Astrocyte of the spinal cord (primary cell): Measurements from ENCODE around the gene EYA3.

ENCODE experiments used
- DNase-seq: peaks from one replicate; pipeline ENCODE4 v3.0.0; 2011; ENCODE audit warnings: low read depth, low spot score
- H3K4me3 ChIP-seq: 2 replicates; pipeline ENCODE4 v1.5.1; 2011; ENCODE audit warnings: low read depth, mild to moderate bottlenecking, low read length, moderate library complexity
- in situ Hi-C: cut with HindIII; loops from 2 replicates; pipeline ENCODE4 v1.10.0; 2017; ENCODE audit warnings: low sequenced_read_pairs
- TF ChIP-seq, protein P1 (sequence below): IDR thresholded peaks from 2 replicates; pipeline ENCODE4 v1.5.1; 2012; ENCODE audit warnings: low read depth, mild to moderate bottlenecking, low read length, inconsistent platforms

Gene EYA3

DNA sequence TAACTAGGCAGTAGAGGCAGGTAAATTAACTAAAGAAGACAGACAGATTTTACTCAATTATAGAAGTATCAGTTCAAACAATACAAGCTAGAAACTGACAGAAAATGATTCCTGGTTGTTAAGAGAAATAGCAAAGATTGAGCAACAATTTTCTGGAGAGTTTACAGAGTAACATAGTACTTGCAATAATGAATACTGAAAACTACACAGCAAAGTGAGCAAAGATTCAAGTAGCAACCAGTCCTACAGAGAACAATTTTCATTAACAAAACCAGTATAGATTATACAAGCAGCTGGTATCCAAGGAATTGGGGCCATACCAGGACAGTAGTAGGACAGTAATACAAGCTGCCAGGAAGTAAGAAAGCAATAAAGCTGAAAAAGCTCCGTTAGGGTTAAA is 37.6 kb downstream of the EYA3 start:
- DNase-seq = no peak
- H3K4me3 ChIP-seq = no peak overlapping the region
- in situ Hi-C loops = no loop called here
- TF ChIP-seq, protein P1, sequence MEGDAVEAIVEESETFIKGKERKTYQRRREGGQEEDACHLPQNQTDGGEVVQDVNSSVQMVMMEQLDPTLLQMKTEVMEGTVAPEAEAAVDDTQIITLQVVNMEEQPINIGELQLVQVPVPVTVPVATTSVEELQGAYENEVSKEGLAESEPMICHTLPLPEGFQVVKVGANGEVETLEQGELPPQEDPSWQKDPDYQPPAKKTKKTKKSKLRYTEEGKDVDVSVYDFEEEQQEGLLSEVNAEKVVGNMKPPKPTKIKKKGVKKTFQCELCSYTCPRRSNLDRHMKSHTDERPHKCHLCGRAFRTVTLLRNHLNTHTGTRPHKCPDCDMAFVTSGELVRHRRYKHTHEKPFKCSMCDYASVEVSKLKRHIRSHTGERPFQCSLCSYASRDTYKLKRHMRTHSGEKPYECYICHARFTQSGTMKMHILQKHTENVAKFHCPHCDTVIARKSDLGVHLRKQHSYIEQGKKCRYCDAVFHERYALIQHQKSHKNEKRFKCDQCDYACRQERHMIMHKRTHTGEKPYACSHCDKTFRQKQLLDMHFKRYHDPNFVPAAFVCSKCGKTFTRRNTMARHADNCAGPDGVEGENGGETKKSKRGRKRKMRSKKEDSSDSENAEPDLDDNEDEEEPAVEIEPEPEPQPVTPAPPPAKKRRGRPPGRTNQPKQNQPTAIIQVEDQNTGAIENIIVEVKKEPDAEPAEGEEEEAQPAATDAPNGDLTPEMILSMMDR = no peak

DNA sequence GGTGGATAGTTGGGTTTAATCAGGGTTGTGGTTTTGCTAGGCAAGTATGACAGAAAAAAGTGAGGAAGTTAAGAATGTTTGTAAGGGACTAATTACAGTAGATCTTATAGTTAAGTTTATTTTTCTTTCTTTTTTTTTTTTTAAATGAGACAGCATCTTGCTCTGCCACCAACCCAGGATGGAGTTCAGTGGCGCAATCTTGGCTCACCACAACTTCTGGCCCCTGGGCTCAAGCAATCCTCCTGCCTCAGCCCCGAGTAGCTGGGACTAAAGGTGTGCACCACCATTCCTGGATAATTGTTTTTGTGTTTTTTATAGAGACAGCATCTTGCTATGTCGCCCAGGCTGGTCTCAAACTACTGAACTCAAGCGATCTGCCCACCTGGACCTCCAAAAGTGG is 41.7 kb downstream of the EYA3 start:
- TF ChIP-seq, protein P1 = no peak
- in situ Hi-C loops = no loop called here
- H3K4me3 ChIP-seq = no peak overlapping the region

DNA sequence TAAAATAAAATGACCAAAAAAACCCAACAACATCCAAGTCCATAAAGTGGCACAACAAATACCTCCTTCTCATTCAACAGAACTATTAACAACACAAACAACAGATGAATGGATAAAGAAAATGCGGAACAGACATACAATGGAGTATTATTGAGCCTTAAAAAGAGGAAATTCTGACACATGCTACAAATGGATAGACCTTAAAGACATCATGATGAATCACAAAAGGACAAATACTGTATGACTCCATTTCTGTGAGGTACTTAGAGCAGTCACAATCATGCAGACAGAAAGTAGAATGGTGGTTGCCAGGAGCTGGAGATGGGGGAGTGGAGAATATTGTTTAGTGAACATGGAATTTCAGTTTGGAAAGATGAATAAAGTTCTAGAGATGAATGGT is 42.6 kb downstream of the EYA3 start:
- no peak overlapping the region for H3K4me3 ChIP-seq
- no peak for DNase-seq
- TF ChIP-seq, protein P1 = no peak
- in situ Hi-C loops = no loop called here

More for the DNA sequence above, 41.7 kb downstream of the EYA3 start:
- no peak for DNase-seq

DNA sequence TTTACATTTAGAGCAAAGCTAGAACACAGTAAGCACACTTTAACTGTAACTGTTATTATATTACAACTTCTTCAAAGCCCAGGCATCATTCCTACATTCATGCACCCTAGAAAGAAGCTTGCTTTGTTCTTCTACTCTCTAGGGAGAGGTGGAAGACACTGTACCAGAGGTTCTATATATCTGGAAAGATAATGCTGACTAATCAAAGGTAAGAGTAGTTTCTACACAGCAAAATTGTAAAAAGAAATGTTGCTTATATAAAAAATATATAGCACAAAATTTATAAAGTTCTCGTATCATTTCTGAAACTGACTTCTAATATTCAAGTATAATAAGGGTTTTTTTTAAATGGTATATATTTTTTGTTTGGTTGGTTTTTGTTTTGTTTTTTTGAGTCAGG is 44.0 kb downstream of the EYA3 start:
- TF ChIP-seq, protein P1 = no peak
- in situ Hi-C loops = no loop called here
- H3K4me3 ChIP-seq = no peak overlapping the region
- DNase-seq = no peak

DNA sequence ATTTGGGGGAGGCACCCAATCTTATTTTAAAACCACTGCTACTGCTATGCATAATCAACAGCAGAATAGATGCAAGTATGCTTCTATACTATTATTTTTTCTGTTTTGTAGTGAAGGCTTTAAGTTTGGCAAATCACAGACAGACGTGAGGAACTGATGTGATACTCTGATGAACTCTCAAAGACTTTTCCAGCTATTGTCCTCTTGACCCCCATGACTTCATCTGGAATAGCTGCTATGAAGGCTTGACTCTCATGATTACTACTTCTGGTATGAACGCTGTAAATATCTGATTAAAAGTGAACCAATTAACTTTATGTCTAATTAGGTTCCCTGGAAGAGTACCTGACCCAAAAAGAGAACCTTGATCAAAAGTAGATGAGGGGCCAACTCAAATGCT is 49.1 kb downstream of the EYA3 start:
- TF ChIP-seq, protein P1 = no peak
- H3K4me3 ChIP-seq = no peak overlapping the region
- in situ Hi-C loops = no loop called here
- DNase-seq = no peak

DNA sequence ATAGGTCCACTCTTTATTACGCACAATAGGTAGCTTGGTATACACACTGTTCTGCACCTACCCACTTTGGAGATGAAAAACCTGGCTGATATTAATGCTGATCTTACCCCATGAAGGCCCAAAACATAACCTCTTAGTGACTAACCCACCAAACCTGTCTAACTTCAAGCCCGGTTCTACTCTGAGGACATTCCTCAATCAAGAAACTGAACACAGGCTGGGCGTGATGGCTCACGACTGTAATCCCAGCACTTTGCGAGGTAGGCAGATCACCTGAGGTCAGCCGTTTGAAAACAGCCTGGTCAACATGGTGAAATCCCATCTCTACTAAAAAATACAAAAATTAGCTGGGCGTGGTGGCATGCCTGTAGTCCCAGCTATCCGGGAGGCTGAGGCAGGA is 50.5 kb downstream of the EYA3 start:
- H3K4me3 ChIP-seq = no peak overlapping the region
- DNase-seq = no peak
- in situ Hi-C loops = no loop called here
- TF ChIP-seq, protein P1 = no peak

DNA sequence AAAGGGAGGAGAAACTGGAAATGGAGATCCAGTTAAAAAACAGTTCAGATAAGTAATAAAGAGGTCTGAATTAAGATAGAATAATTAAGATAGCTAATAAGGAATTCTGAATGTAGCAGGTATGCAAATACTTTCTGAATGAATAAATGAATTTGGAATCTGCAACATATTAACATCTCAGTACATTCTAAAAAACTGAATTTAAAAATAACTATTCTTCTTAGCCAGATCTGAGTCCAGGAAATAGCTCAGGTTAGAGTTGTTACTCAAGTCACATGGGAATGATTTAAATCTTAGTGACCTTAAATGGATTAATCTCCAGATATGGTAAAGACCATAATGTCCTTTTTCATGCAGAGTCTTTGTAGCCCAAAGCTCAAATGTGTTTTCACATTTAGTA is 51.2 kb downstream of the EYA3 start:
- TF ChIP-seq, protein P1 = no peak
- no peak for DNase-seq
- in situ Hi-C loops = no loop called here
- no peak overlapping the region for H3K4me3 ChIP-seq
